ENCODE data around the gene FANCC. TPM values are rescaled to one million over a fixed set of nuclear protein-coding genes. Genes with fewer than 3 reads are reported as not detected.
A peak's percentile ranks its signal among the peaks of the same experiment; 100 is the strongest.

The FANCC gene
- total and polyA plus RNA-seq, 3 donors from 2014 or later = 30.7 to 38.5 (median 35.1) TPM

DNA sequence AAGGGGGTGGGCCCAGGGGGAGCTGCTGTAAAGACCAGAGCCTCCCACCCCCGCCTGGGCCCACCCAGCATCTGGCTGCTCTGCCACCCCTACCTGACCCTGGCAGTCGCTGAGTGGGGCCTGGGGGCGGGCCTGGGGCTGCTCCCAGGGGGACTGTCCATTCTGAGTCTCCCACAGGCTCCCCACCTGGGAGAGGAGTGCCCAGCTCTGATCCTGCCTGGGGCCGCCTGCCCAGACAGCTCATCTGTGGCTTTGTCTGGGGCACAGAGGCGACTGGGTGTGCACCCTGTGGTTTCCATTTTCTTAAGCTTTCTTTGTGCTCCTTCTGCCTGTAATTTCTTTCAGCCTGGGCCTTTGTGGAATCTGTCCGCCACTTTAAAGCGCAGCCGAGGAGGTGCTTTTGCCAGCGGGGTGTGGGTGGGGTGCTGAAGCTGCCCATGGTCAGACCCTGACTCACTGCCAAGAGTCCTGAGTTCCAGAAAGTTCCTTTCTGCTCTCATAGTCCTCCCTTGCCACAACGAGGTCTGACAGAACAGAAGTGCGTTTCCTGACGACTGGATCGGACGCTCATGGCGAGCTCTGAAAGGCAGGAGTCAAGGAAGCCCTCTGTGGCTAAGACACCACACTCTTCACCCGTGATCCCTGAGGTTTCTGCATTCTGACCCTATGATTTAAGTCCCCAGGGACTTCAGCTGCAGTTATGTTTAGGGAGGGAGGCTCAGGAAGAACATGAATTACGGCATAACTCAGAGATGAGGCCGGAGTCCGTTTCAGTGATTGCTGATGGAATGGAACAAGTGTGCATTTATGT, 225.0 kb downstream of the FANCC start:
- no peak for DNase-seq
- Histone ChIP-seq H3K27me3 (no peaks in the 10 kb centered on the region), H3K36me3 (ENCODE audit: low read depth, missing control alignments) (no peaks in the 10 kb centered on the region), H3K27ac (peak overlapping the region in 1 of 2 donors; percentile 81), H3K4me1 (peaks cover 30% of the 10 kb centered on the region), H3K9me3 (no peaks in the 10 kb centered on the region), H3K4me3 (no peak overlapping the region)
- TF ChIP-seq, protein P1, sequence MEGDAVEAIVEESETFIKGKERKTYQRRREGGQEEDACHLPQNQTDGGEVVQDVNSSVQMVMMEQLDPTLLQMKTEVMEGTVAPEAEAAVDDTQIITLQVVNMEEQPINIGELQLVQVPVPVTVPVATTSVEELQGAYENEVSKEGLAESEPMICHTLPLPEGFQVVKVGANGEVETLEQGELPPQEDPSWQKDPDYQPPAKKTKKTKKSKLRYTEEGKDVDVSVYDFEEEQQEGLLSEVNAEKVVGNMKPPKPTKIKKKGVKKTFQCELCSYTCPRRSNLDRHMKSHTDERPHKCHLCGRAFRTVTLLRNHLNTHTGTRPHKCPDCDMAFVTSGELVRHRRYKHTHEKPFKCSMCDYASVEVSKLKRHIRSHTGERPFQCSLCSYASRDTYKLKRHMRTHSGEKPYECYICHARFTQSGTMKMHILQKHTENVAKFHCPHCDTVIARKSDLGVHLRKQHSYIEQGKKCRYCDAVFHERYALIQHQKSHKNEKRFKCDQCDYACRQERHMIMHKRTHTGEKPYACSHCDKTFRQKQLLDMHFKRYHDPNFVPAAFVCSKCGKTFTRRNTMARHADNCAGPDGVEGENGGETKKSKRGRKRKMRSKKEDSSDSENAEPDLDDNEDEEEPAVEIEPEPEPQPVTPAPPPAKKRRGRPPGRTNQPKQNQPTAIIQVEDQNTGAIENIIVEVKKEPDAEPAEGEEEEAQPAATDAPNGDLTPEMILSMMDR (IDR thresholded peaks at IDR 0.05) = no peak
- WGBS, 2 donors = 59 to 61% methylated on average over 15 to 18 of the region's 19 CpGs
- intact Hi-C loops (cut with DNase I; ENCODE audit: low total_unique reads) = no loop called here

DNA sequence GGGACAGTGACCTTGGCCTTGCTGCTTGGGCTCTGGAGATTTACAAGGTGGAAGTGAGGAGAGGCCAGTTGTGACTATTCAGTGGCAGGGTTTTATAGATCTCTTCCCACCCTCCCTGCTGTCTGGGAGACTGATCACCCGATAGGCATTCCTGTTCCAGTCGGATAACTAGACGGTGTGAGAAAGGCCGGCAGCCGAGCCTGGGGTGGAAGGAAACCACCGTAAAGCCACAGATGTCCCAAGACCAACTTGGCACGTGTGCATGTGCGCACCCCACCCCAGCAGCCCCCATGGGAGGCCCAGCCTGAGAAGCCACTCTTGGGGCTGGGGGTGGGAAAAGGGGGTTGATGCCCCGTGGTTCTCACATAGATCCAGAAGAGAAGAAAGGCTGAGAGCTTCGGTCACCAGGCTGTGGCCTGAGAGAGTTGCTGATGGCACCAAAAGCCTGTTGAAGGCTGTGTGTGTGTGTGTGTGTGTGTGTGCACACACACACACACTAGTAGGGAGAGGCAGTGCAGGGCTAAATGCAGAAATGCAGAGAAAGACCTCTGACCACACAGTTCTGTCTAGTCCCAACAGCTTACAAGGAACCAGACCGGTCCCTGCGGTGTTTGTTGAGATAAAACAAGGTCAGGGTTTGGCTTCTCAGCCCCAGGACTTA, 225.8 kb downstream of the FANCC start:
- no peaks in the 10 kb centered on the region for H3K36me3 ChIP-seq (ENCODE audit: low read depth, missing control alignments)
- no peak overlapping the region for H3K4me3 ChIP-seq
- intact Hi-C loops (cut with DNase I; ENCODE audit: low total_unique reads) = no loop called here
- no peak for TF ChIP-seq POLR2A (IDR thresholded peaks at IDR 0.05)
- TF ChIP-seq, protein P1 (IDR thresholded peaks at IDR 0.05) = no peak
- H3K9me3 ChIP-seq = no peaks in the 10 kb centered on the region
- 30 to 56% methylated on average over 12 of the region's 12 CpGs for WGBS, 2 donors
- peaks cover 30% of the 10 kb centered on the region for H3K4me1 ChIP-seq
- H3K27me3 ChIP-seq = no peaks in the 10 kb centered on the region
- H3K27ac ChIP-seq = peak overlapping the region in 1 of 2 donors; percentile 81
- no peak for DNase-seq

DNA sequence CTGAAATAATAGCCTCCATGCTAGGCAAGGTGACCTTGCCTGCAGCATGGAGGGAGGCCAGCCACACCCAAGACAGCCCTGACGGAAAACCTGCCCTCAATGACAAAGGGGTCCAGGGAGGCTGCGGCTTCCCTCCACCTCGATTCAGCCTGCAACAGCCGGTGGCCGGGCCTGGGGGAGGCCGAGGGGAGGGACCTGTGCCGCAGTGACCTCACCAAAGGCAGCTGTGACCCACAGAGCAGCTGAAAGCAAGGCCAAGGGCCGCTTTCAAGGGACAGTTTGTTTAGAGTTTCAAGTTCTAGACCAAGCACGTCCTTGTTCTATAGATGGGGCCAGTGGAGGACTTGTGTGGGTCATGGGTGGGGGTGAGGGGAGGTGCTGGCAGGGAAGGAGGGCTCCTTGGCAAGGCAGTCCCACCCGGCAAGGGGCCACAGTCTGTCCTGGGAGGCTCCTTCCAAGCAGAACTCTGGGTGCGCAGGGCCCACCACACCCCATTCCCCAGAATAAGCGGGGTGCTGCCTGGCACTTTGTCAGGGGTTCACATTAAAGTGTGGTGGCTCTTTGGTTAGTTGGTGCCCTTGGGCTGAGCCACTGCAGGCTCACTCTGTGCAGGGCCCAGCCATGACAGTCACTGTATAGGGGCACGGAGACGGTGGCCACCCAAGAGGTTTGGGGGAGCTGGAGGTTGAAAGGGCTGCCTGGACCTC, 226.5 kb downstream of the FANCC start:
- no peaks in the 10 kb centered on the region for H3K36me3 ChIP-seq (ENCODE audit: low read depth, missing control alignments)
- 64 to 66% methylated on average over 9 to 14 of the region's 14 CpGs for WGBS, 2 donors
- no peaks in the 10 kb centered on the region for H3K9me3 ChIP-seq
- H3K4me1 ChIP-seq = peaks cover 30% of the 10 kb centered on the region
- no peak for DNase-seq
- H3K4me3 ChIP-seq = no peak overlapping the region
- no peak for TF ChIP-seq POLR2A (IDR thresholded peaks at IDR 0.05)
- TF ChIP-seq, protein P1 (IDR thresholded peaks at IDR 0.05) = no peak
- no peaks in the 10 kb centered on the region for H3K27me3 ChIP-seq
- intact Hi-C loops (cut with DNase I; ENCODE audit: low total_unique reads) = no loop called here
- H3K27ac ChIP-seq = peak overlapping the region in 1 of 2 donors; percentile 81

DNA sequence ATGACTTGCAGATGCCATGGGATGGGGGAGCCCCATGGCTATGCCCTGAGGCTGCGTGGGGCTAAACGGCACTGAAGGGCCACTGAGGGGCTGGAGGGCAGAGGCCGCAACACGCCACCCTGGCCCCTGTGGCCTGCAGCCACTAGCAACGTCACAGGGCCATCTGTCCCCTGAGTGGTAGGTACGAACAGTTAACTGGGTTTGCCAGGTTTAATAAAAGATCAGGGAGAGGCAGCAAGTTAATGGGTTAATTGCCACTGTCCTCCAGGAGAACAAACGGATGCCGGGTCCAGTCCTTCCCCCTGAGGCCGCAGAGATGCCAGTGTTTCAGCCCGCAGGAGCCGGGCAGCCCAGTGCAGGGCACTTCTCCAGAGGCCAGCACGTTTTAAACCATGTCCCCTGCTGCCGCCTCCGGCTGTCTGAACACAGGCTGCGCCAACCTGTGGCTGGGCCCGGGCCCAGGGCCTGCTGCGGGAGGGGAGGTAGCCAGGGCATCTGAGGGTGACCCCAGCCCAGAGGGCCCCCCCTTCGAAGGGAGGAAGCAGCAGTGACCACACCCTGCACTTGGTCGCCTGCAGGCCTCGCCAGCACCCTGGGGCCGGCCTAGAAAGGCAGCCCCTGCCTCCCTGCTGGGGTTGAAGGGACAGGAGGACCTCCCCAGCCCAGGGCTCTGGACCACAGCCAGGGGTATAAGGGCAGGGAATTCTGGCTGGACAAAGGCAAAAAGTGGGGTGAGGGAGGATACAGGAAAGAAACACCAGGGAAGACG, 227.3 kb downstream of the FANCC start:
- intact Hi-C loops (cut with DNase I; ENCODE audit: low total_unique reads) = no loop called here
- Histone ChIP-seq H3K9me3 (no peaks in the 10 kb centered on the region), H3K27me3 (no peaks in the 10 kb centered on the region), H3K4me1 (peaks cover 30% of the 10 kb centered on the region), H3K27ac (peak overlapping the region; percentile 34 to 59), H3K4me3 (no peak overlapping the region), H3K36me3 (ENCODE audit: low read depth, missing control alignments) (no peaks in the 10 kb centered on the region)
- DNase-seq = no peak
- TF ChIP-seq, protein P1 (IDR thresholded peaks at IDR 0.05) = no peak
- TF ChIP-seq POLR2A (IDR thresholded peaks at IDR 0.05) = no peak
- WGBS, 2 donors = 55 to 65% methylated on average over 10 to 19 of the region's 22 CpGs
